ENCODE data around the gene BACE2. TPM values are rescaled to one million over a fixed set of nuclear protein-coding genes. Genes with fewer than 3 reads are reported as not detected.
"Not testable (repeated sequence)": the region's sequence is repeated elsewhere in the genome, so short reads cannot be mapped to it uniquely, and the experiment has no call there.

Gene BACE2
- total RNA-seq, 1 donor from 2014 or later = 14.5 TPM

- ATAC-seq = no peak
- DNase-seq (ENCODE audit: missing footprints) = no peak
- intact Hi-C loops (cut with DNase I) = no loop called here
Measured at GRCh38 chr21:41227357-41228005, 59.5 kb downstream of the BACE2 start.

GRCh38 chr21:41228006-41228370, 60.0 kb downstream of the BACE2 start:
- no peak for ATAC-seq
- DNase-seq (ENCODE audit: missing footprints) = peak; percentile 4
- intact Hi-C loops (cut with DNase I) = no loop called here

- DNase-seq (ENCODE audit: missing footprints) (no peak), ATAC-seq (no peak)
- intact Hi-C loops (cut with DNase I) = no loop called here
Measured at GRCh38 chr21:41228492-41228891, 60.5 kb downstream of the BACE2 start.

- DNase-seq (ENCODE audit: missing footprints) (no peak), ATAC-seq (no peak)
- intact Hi-C loops (cut with DNase I) = no loop called here
Measured at GRCh38 chr21:41228958-41229357, 61.0 kb downstream of the BACE2 start.

- intact Hi-C loops (cut with DNase I) = no loop called here
- no peak for ATAC-seq
- DNase-seq (ENCODE audit: missing footprints) = no peak
Measured at GRCh38 chr21:41229509-41230248, 61.7 kb downstream of the BACE2 start.

- intact Hi-C loops (cut with DNase I) = no loop called here
- DNase-seq (ENCODE audit: missing footprints) = no peak
- no peak for ATAC-seq
Measured at GRCh38 chr21:41230497-41230896, 62.5 kb downstream of the BACE2 start.

- ATAC-seq = no peak
- DNase-seq (ENCODE audit: missing footprints) = no peak
- intact Hi-C loops (cut with DNase I) = no loop called here
Measured at GRCh38 chr21:41231060-41231459, 63.1 kb downstream of the BACE2 start.

- DNase-seq (ENCODE audit: missing footprints) = no peak
- intact Hi-C loops (cut with DNase I) = no loop called here
- no peak for ATAC-seq
Measured at GRCh38 chr21:41232013-41232412, 64.1 kb downstream of the BACE2 start.

- DNase-seq (ENCODE audit: missing footprints) = no peak
- intact Hi-C loops (cut with DNase I) = no loop called here
- no peak for ATAC-seq
Measured at GRCh38 chr21:41233916-41234315, 66.0 kb downstream of the BACE2 start.

- ATAC-seq (no peak), DNase-seq (ENCODE audit: missing footprints) (no peak)
- intact Hi-C loops (cut with DNase I) = no loop called here
Measured at GRCh38 chr21:41234569-41234968, 66.6 kb downstream of the BACE2 start.

GRCh38 chr21:41235201-41235600, 67.2 kb downstream of the BACE2 start:
- intact Hi-C loops (cut with DNase I) = no loop called here
- ATAC-seq = no peak
- no peak for DNase-seq (ENCODE audit: missing footprints)

- no peak for DNase-seq (ENCODE audit: missing footprints)
- intact Hi-C loops (cut with DNase I) = no loop called here
- no peak for ATAC-seq
Measured at GRCh38 chr21:41236352-41236973, 68.5 kb downstream of the BACE2 start.

GRCh38 chr21:41238081-41238796, 70.3 kb downstream of the BACE2 start:
- intact Hi-C loops (cut with DNase I); ATAC-seq; DNase-seq (ENCODE audit: missing footprints): not testable (repeated sequence)

GRCh38 chr21:41240040-41240439, 72.1 kb downstream of the BACE2 start:
- intact Hi-C loops (cut with DNase I) = no loop called here
- no peak for DNase-seq (ENCODE audit: missing footprints)
- no peak for ATAC-seq

GRCh38 chr21:41241341-41241740, 73.4 kb downstream of the BACE2 start:
- intact Hi-C loops (cut with DNase I) = no loop called here
- ATAC-seq = no peak

GRCh38 chr21:41242238-41242829, 74.4 kb downstream of the BACE2 start:
- intact Hi-C loops (cut with DNase I) = no loop called here
- ATAC-seq = no peak
- no peak for DNase-seq (ENCODE audit: missing footprints)

More at GRCh38 chr21:41241341-41241740, 73.4 kb downstream of the BACE2 start:
- DNase-seq (ENCODE audit: missing footprints) = no peak

GRCh38 chr21:41243107-41243506, 75.1 kb downstream of the BACE2 start:
- ATAC-seq (no peak), DNase-seq (ENCODE audit: missing footprints) (no peak)
- intact Hi-C loops (cut with DNase I) = no loop called here

- intact Hi-C loops (cut with DNase I); DNase-seq (ENCODE audit: missing footprints); ATAC-seq: not testable (repeated sequence)
Measured at GRCh38 chr21:41244266-41244880, 76.4 kb downstream of the BACE2 start.
